Retinal pigment epithelial cell (primary cell): ENCODE measurements around the gene CDH19.

ENCODE experiments used
- DNase-seq: peaks from one replicate; pipeline ENCODE4 v3.0.0-alpha.2; 2010; ENCODE audit warnings: low read depth
- H3K4me3 ChIP-seq: 2 replicates; pipeline ENCODE4 v1.5.1; 2011; ENCODE audit warnings: mild to moderate bottlenecking, low read length, control low read depth, moderate library complexity
- CTCF ChIP-seq: conservative IDR thresholded peaks from 2 replicates; pipeline ENCODE4 v1.5.1; 2011; ENCODE audit warnings: low read depth, low read length, control low read depth, inconsistent platforms

The CDH19 gene

GRCh38 chr18:66603941-66604627 is at the start of gene CDH19:
CDH19 (minus strand) TSS chr18:66604090; CDS start chr18:66572204, 31,886 bp downstream.
- peak; percentile 94 for DNase-seq
- no peak for TF ChIP-seq CTCF
- peak within 1 kb of the TSS; percentile 25 for H3K4me3 ChIP-seq

GRCh38 chr18:66647671-66648070 is 43.8 kb upstream of the CDH19 start:
- TF ChIP-seq CTCF, result no peak
- H3K4me3 ChIP-seq, result no peak overlapping the region
- no peak for DNase-seq

- DNase-seq, result no peak
- TF ChIP-seq CTCF, result no peak
- no peak overlapping the region for H3K4me3 ChIP-seq
These were observed 42.7 kb upstream of the CDH19 start for GRCh38 chr18:66646609-66647008.

GRCh38 chr18:66645983-66646382 is 42.1 kb upstream of the CDH19 start:
- H3K4me3 ChIP-seq, result no peak overlapping the region
- no peak for DNase-seq
- no peak for TF ChIP-seq CTCF

GRCh38 chr18:66641056-66641455 is 37.2 kb upstream of the CDH19 start:
- no peak for DNase-seq
- TF ChIP-seq CTCF, result no peak
- no peak overlapping the region for H3K4me3 ChIP-seq

- no peak overlapping the region for H3K4me3 ChIP-seq
- no peak for TF ChIP-seq CTCF
- peak; percentile 45 for DNase-seq
These were observed 36.5 kb upstream of the CDH19 start for GRCh38 chr18:66640431-66640830.

GRCh38 chr18:66638856-66639629 is 35.2 kb upstream of the CDH19 start:
- DNase-seq, result no peak
- no peak overlapping the region for H3K4me3 ChIP-seq
- no peak for TF ChIP-seq CTCF
